Heart right ventricle (tissue), 16 donors: ENCODE results near the gene SLC11A1. TPM values are rescaled to one million over a fixed set of nuclear protein-coding genes. Genes with fewer than 3 reads are reported as not detected.

Experiments used
- ATAC-seq, 8 donors: fragments of 200-7000 bp; cut with Tn5 transposase; one replicate each; pipeline ENCODE4 v1.9.1; 2020; ENCODE audit warnings: mild to moderate bottlenecking in 8 of 8, moderate library complexity in 8 of 8, moderate number of reproducible peaks in 1 of 8
- DNase-seq, 2 donors: peaks; one replicate each; pipeline ENCODE4 v3.0.0-alpha.2; 2020
- H3K27ac ChIP-seq, 10 donors: fragments of 200-600 bp; sonication (generic) in 2 of 10; one replicate each; pipeline versions ENCODE4 v1.5.0 to v1.8.0; 2020 to 2022; ENCODE audit warnings: mild to moderate bottlenecking in 3 of 10
- H3K27me3 ChIP-seq, 7 donors: fragments of 200-600 bp; one replicate each; pipeline ENCODE4 v1.8.0; 2021 to 2022; ENCODE audit warnings: mild to moderate bottlenecking in 2 of 7
- H3K36me3 ChIP-seq, 9 donors: fragments of 200-600 bp; sonication (generic) in 1 of 9; one replicate each; pipeline versions ENCODE4 v1.5.0 to v1.8.0; 2020 to 2022; ENCODE audit warnings: mild to moderate bottlenecking in 2 of 9
- H3K4me1 ChIP-seq, 9 donors: fragments of 200-600 bp; sonication (generic) in 1 of 9; one replicate each; pipeline versions ENCODE4 v1.5.0 to v1.8.0; 2020 to 2022; ENCODE audit warnings: mild to moderate bottlenecking in 4 of 9
- H3K4me3 ChIP-seq, 10 donors: fragments of 200-600 bp; sonication (generic) in 2 of 10; one replicate each; pipeline versions ENCODE4 v1.5.0 to v1.8.0; 2020 to 2022; ENCODE audit warnings: mild to moderate bottlenecking in 7 of 10, moderate library complexity in 2 of 10
- H3K9me3 ChIP-seq, 11 donors: fragments of 200-600 bp in 10 of 11; sonication (generic) in 2 of 11; one replicate each; pipeline versions ENCODE4 v1.5.0 to v1.8.0; 2013 to 2022; ENCODE audit warnings: mild to moderate bottlenecking in 2 of 11, control low read depth in 1 of 11, moderate library complexity in 1 of 11
- CTCF ChIP-seq, 9 donors: fragments of 200-600 bp; sonication (generic) in 2 of 9; IDR thresholded peaks; one replicate each; pipeline versions ENCODE4 v1.5.0 to v1.8.0; 2021 to 2022; ENCODE audit warnings: antibody characterized with exemption in 9 of 9, mild to moderate bottlenecking in 5 of 9, moderate library complexity in 1 of 9
- WGBS, 2 donors: extraction: QIAGEN DNeasy Blood & Tissue Kit; methylation state at CpG; one replicate each; pipeline ENCODE4 v1.1.7; 2013; ENCODE audit warnings: inconsistent platforms in 1 of 2; 5-methylcytosine and 5-hydroxymethylcytosine counted together
- intact Hi-C, 10 donors: fragments of 100-400 bp; cut with DNase I; formaldehyde crosslinking; loops; one replicate each; pipeline versions ENCODE4 v1.11.1 to v1.14.2; 2022
- polyA plus RNA-seq, 2 donors: library from polyadenylated mRNA; stranded (reverse); fragments of 200-250 nt; gene quantifications; one replicate each; pipeline ENCODE4 v1.2.3, GENCODE V29; 2013
- total RNA-seq, 10 donors: library from RNA; stranded (reverse); fragmentation: NEBNext Ultra II Directional in 3 of 10; extraction: Animal tissue kit (Norgen Biotek cat#: 25700) in 3 of 10; gene quantifications; one replicate each; pipeline versions ENCODE4 v1.2.1 to v1.2.4, GENCODE V29; 2021 to 2023
- donor health status: Arrhythmogenic right ventricular cardiomyopathy.
- donor health status: ischemic (EF 13 %, LVEDD 7.1; RV severe dilation, severe dysfunction).
- donor health status: healthy with polysubstance abuse.
- donor health status: DM: no; HTN: yes; CAD: no.
- donor health status: DM: no; HTN: no; CAD: no.
- donor health status: ischemic (EF 25% LVEDD 6.9; RV normal size, moderate dysfunction).
- donor health status: ischemic (EF 25% LVEDD 5.7; RV mildly dilated, moderate dysfunction).
- donor health status: healthy.
- donor health status: DM: yes; HTN: yes; CAD: no.
- donor health status: Ischemic cardiomyopathy.
- donor health status: ischemic (EF 35%, LVEDD 5.7; RV mildly dilated, moderate dysfunction).
- donor health status: nonischemic (EF 11% LVEDD 7.7; RV severe dilation, severe dysfunction).
- donor health status: DM: yes; HTN: yes; CAD: no.
- donor health status: PGD.
- donor health status: ischemic (EF 29% LVEDD 5.4; RV normal size, mild dysfunction).
- donor health status: nonischemic (EF 23%, LVEDD 6.1; RV moderate dilation, normal function).

Gene SLC11A1
- total and polyA plus RNA-seq, 12 donors = 0.64 to 9.1 (median 4.4) TPM

- WGBS, 2 donors = 88 to 90% methylated on average over 10 of the region's 10 CpGs
- intact Hi-C loops = no loop called here
- ATAC-seq (no peak), DNase-seq (no peak)
- Histone ChIP-seq H3K27ac (no peak overlapping the region), H3K27me3 (no peaks in the 10 kb centered on the region), H3K4me3 (no peak overlapping the region), H3K36me3 (no peaks in the 10 kb centered on the region), H3K4me1 (no peaks in the 10 kb centered on the region), H3K9me3 (no peaks in the 10 kb centered on the region)
- TF ChIP-seq CTCF (IDR thresholded peaks at IDR 0.05) = no peak
Observed at GRCh38 chr2:218425531-218425930, 43.5 kb downstream of the SLC11A1 start.

GRCh38 chr2:218427741-218428140 lies 45.7 kb downstream of the SLC11A1 start:
- no peaks in the 10 kb centered on the region for H3K4me1 ChIP-seq
- no peaks in the 10 kb centered on the region for H3K27me3 ChIP-seq
- 59 to 66% methylated on average over 11 of the region's 11 CpGs for WGBS, 2 donors
- H3K4me3 ChIP-seq = no peak overlapping the region
- H3K9me3 ChIP-seq = no peaks in the 10 kb centered on the region
- TF ChIP-seq CTCF (IDR thresholded peaks at IDR 0.05) = no peak
- H3K36me3 ChIP-seq = no peaks in the 10 kb centered on the region
- ATAC-seq (no peak), DNase-seq (no peak)
- intact Hi-C loops = no loop called here
- no peak overlapping the region for H3K27ac ChIP-seq

GRCh38 chr2:218428846-218429558 lies 46.9 kb downstream of the SLC11A1 start:
- H3K27ac ChIP-seq = no peak overlapping the region
- no peak overlapping the region for H3K4me3 ChIP-seq
- no peaks in the 10 kb centered on the region for H3K9me3 ChIP-seq
- ATAC-seq (no peak), DNase-seq (no peak)
- intact Hi-C loops = no loop called here
- no peaks in the 10 kb centered on the region for H3K36me3 ChIP-seq
- WGBS, 2 donors = 92 to 96% methylated on average over 24 of the region's 24 CpGs
- no peaks in the 10 kb centered on the region for H3K27me3 ChIP-seq
- no peaks in the 10 kb centered on the region for H3K4me1 ChIP-seq
- TF ChIP-seq CTCF (IDR thresholded peaks at IDR 0.05) = no peak

- TF ChIP-seq CTCF (IDR thresholded peaks at IDR 0.05) = no peak
- peak in 1 of 8 donors; percentile 13 for ATAC-seq
- 61 to 72% methylated on average over 9 of the region's 9 CpGs for WGBS, 2 donors
- Histone ChIP-seq H3K36me3 (no peaks in the 10 kb centered on the region), H3K4me3 (no peak overlapping the region), H3K27me3 (no peaks in the 10 kb centered on the region), H3K9me3 (no peaks in the 10 kb centered on the region), H3K4me1 (no peaks in the 10 kb centered on the region), H3K27ac (no peak overlapping the region)
- intact Hi-C loops = no loop called here
- no peak for DNase-seq
Observed at GRCh38 chr2:218429911-218430692, 48.0 kb downstream of the SLC11A1 start.
